ENCODE results near the gene MAPKBP1. TPM values are rescaled to one million over a fixed set of nuclear protein-coding genes. Genes with fewer than 3 reads are reported as not detected.

MAPKBP1 gene
- total RNA-seq, 1 experiment from 2014 or later: 13.7 TPM

DNA sequence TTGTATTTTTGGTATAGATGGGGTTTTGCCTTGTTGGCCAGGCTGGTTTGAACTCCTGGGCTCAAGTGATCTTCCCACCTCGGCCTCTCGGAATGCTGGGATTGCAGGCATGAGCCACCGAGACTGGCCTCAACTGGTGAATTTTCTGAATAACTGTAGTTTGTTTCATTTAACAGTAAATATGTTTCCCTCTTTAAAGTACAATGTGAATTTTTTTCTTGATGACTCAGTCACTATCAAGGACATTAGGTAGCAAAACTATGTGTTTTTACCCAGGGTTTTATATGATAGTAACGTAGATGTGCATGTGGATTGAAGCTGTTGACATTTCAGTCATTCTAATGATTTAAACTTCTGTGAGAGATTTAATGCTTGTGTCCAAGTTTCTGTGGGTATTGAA is 40.2 kb upstream of the MAPKBP1 start:
- Histone ChIP-seq H3T11ph (ENCODE audit: low read length) (no peak overlapping the region), H4K20me1 (ENCODE audit: control insufficient read depth, insufficient read depth, insufficient read length) (no peaks in the 10 kb centered on the region), H4K8ac (replicated peaks; ENCODE audit: insufficient read length, low read depth, low read length) (no peak overlapping the region), H2BK120ac (ENCODE audit: low read depth, low read length, poor library complexity, severe bottlenecking) (no peak overlapping the region), H3K9me3 (ENCODE audit: control insufficient read depth, low read depth, low read length) (no peaks in the 10 kb centered on the region), H3K4me1 (ENCODE audit: insufficient read depth, low read length) (no peaks in the 10 kb centered on the region), H2AFZ (ENCODE audit: low read length) (no peak overlapping the region), H2BK5ac (ENCODE audit: insufficient read length, low read length) (no peak overlapping the region), H2BK12ac (ENCODE audit: insufficient read length, low read depth, low read length) (no peak overlapping the region), H2BK20ac (ENCODE audit: low read depth, low read length, poor library complexity, severe bottlenecking) (no peak overlapping the region), H3K4me2 (ENCODE audit: insufficient read depth, insufficient read length, low read length) (no peak overlapping the region), H3K23me2 (ENCODE audit: insufficient read length, low read depth, low read length, poor library complexity, severe bottlenecking) (no peaks in the 10 kb centered on the region), H3K23ac (ENCODE audit: insufficient read length, low read depth, low read length) (no peak overlapping the region), H4K5ac (ENCODE audit: insufficient read length, low read depth, low read length) (no peak overlapping the region), H3K27me3 (ENCODE audit: insufficient read depth, low read length) (no peaks in the 10 kb centered on the region), H3K79me1 (ENCODE audit: insufficient read depth, low read depth, low read length, poor library complexity, severe bottlenecking) (no peaks in the 10 kb centered on the region), H3K4ac (ENCODE audit: low read depth, low read length) (no peak overlapping the region), H3K56ac (ENCODE audit: insufficient read length, low read depth, low read length) (no peak overlapping the region), H2BK15ac (ENCODE audit: low read depth, low read length) (no peak overlapping the region), H3K79me2 (ENCODE audit: insufficient read depth, low read length) (no peaks in the 10 kb centered on the region), H3K14ac (ENCODE audit: insufficient read depth, low read length) (no peak overlapping the region), H3K27ac (ENCODE audit: insufficient read length, low read depth, low read length) (no peak overlapping the region), H4K91ac (ENCODE audit: insufficient read length, low read depth, low read length) (no peak overlapping the region), H3K9ac (ENCODE audit: extremely low read depth, insufficient read length, low read length) (no peak overlapping the region), H2AK5ac (ENCODE audit: insufficient read length, low read length) (no peak overlapping the region), H3K18ac (ENCODE audit: insufficient read length, low read depth, low read length) (no peak overlapping the region)
- H3K9me3 Mint-ChIP-seq: no peaks in the 10 kb centered on the region
- TF ChIP-seq, protein P1, sequence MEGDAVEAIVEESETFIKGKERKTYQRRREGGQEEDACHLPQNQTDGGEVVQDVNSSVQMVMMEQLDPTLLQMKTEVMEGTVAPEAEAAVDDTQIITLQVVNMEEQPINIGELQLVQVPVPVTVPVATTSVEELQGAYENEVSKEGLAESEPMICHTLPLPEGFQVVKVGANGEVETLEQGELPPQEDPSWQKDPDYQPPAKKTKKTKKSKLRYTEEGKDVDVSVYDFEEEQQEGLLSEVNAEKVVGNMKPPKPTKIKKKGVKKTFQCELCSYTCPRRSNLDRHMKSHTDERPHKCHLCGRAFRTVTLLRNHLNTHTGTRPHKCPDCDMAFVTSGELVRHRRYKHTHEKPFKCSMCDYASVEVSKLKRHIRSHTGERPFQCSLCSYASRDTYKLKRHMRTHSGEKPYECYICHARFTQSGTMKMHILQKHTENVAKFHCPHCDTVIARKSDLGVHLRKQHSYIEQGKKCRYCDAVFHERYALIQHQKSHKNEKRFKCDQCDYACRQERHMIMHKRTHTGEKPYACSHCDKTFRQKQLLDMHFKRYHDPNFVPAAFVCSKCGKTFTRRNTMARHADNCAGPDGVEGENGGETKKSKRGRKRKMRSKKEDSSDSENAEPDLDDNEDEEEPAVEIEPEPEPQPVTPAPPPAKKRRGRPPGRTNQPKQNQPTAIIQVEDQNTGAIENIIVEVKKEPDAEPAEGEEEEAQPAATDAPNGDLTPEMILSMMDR (conservative IDR thresholded peaks at IDR 0.05): no peak
- H3K4me1 Mint-ChIP-seq: no peaks in the 10 kb centered on the region
- no peak overlapping the region for H3K27ac Mint-ChIP-seq
- H3K36me3 Mint-ChIP-seq (ENCODE audit: insufficient read depth in 1 of 3, low read depth in 3 of 3): peaks cover 6 to 62% (median 32%) of the 10 kb centered on the region in 3 experiments; a peak in 5 of 7 replicates
- H3K27me3 Mint-ChIP-seq (ENCODE audit: low read depth): no peaks in the 10 kb centered on the region
- no peak for DNase-seq
- H3K4me3 Mint-ChIP-seq: no peak overlapping the region
- no CpG with 5 or more reads among the region's 4 CpGs for WGBS (ENCODE audit: extremely low coverage, insufficient read length, low lambda C conversion rate)
